ENCODE data around the gene AFF3.

AFF3 gene

GRCh38 chr2:99571533-99571932, 570.9 kb downstream of the AFF3 start:
- Histone ChIP-seq H3K4me3 (ENCODE audit: low read depth in 1 of 2, low read length in 1 of 2) (no peak overlapping the region), H3K27me3 (no peaks in the 10 kb centered on the region), H3K27ac (no peak overlapping the region), H3K36me3 (no peaks in the 10 kb centered on the region), H3K9me3 (no peaks in the 10 kb centered on the region), H3K4me1 (ENCODE audit: control insufficient read depth in 1 of 2, insufficient read depth in 1 of 2, low read depth in 1 of 2, low read length in 1 of 2) (no peaks in the 10 kb centered on the region)
- no peak for TF ChIP-seq CTCF (IDR thresholded peaks at IDR 0.05)

DNA sequence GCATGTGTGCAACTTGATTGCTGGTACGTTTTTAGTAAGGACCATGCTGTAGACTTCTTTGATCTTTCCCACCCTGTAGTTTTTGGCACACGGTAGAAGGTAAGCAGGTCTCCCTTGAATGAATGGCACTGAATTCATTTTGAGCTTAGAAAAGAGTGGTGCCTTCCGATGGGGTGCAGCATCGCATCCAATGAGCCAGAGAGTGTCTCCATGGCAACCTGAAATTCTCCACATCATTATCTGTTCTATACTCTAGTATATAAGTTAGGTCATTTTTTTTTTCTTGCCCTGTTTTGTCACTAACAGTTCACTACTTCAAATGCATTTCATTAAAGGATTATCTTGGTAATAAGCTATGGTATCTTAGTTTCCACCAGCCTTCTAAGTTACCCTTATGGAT, 571.4 kb downstream of the AFF3 start:
- no peak overlapping the region for H3K27ac ChIP-seq
- H3K4me1 ChIP-seq (ENCODE audit: control insufficient read depth in 1 of 2, insufficient read depth in 1 of 2, low read depth in 1 of 2, low read length in 1 of 2), result no peaks in the 10 kb centered on the region
- H3K9me3 ChIP-seq, result no peaks in the 10 kb centered on the region
- no peaks in the 10 kb centered on the region for H3K36me3 ChIP-seq
- H3K4me3 ChIP-seq (ENCODE audit: low read depth in 1 of 2, low read length in 1 of 2), result no peak overlapping the region
- no peak for TF ChIP-seq CTCF (IDR thresholded peaks at IDR 0.05)
- H3K27me3 ChIP-seq, result no peaks in the 10 kb centered on the region

- H3K36me3 ChIP-seq, result no peaks in the 10 kb centered on the region
Observed at GRCh38 chr2:99569386-99569785, 573.0 kb downstream of the AFF3 start.

GRCh38 chr2:99565227-99565626, 577.2 kb downstream of the AFF3 start:
- Histone ChIP-seq H3K4me3 (ENCODE audit: low read depth in 1 of 2, low read length in 1 of 2) (no peak overlapping the region), H3K27me3 (no peaks in the 10 kb centered on the region), H3K4me1 (ENCODE audit: control insufficient read depth in 1 of 2, insufficient read depth in 1 of 2, low read depth in 1 of 2, low read length in 1 of 2) (no peaks in the 10 kb centered on the region), H3K36me3 (no peaks in the 10 kb centered on the region), H3K27ac (no peak overlapping the region), H3K9me3 (no peaks in the 10 kb centered on the region)
- no peak for TF ChIP-seq CTCF (IDR thresholded peaks at IDR 0.05)

More at GRCh38 chr2:99569386-99569785, 573.0 kb downstream of the AFF3 start:
- Histone ChIP-seq H3K9me3 (no peaks in the 10 kb centered on the region), H3K4me3 (ENCODE audit: low read depth in 1 of 2, low read length in 1 of 2) (no peak overlapping the region), H3K27ac (no peak overlapping the region), H3K4me1 (ENCODE audit: control insufficient read depth in 1 of 2, insufficient read depth in 1 of 2, low read depth in 1 of 2, low read length in 1 of 2) (no peaks in the 10 kb centered on the region), H3K27me3 (no peaks in the 10 kb centered on the region)
- no peak for TF ChIP-seq CTCF (IDR thresholded peaks at IDR 0.05)

DNA sequence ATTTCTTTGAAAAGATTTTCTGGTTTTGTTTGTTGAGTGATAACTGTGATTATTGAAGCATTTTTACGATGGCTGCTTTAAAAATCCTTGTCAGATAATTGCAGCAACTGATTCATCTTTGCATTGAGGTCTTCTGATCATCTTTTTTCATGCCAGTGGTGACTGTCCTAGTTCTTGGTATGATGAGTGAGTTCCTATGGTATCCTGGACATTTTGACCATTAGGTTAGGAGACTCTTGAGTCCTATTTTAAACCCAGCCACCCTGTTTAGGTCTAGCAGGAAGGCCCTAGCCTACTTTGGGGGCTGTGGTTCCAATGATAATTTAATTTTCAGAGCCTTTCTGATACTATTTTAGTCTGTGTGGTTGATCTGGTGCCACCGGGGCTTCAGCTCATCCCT, 579.9 kb downstream of the AFF3 start:
- Histone ChIP-seq H3K27ac (no peak overlapping the region), H3K4me1 (ENCODE audit: control insufficient read depth in 1 of 2, insufficient read depth in 1 of 2, low read depth in 1 of 2, low read length in 1 of 2) (peaks cover 0 to 7% of the 10 kb centered on the region in 2 experiments), H3K27me3 (no peaks in the 10 kb centered on the region), H3K4me3 (ENCODE audit: low read depth in 1 of 2, low read length in 1 of 2) (no peak overlapping the region), H3K36me3 (no peaks in the 10 kb centered on the region), H3K9me3 (no peaks in the 10 kb centered on the region)
- TF ChIP-seq CTCF (IDR thresholded peaks at IDR 0.05), result no peak

GRCh38 chr2:99561804-99562203, 580.6 kb downstream of the AFF3 start:
- TF ChIP-seq CTCF (IDR thresholded peaks at IDR 0.05), result no peak
- no peaks in the 10 kb centered on the region for H3K27me3 ChIP-seq
- no peak overlapping the region for H3K4me3 ChIP-seq (ENCODE audit: low read depth in 1 of 2, low read length in 1 of 2)
- H3K9me3 ChIP-seq, result no peaks in the 10 kb centered on the region
- no peak overlapping the region for H3K27ac ChIP-seq
- H3K4me1 ChIP-seq (ENCODE audit: control insufficient read depth in 1 of 2, insufficient read depth in 1 of 2, low read depth in 1 of 2, low read length in 1 of 2), result peaks cover 0 to 8% of the 10 kb centered on the region in 2 experiments
- no peaks in the 10 kb centered on the region for H3K36me3 ChIP-seq
